ENCODE results near the gene C16orf89.
"Not testable (repeated sequence)": the region's sequence is repeated elsewhere in the genome, so short reads cannot be mapped to it uniquely, and the experiment has no call there.

The C16orf89 gene

GRCh38 chr16:5065813-5066212 is at the start of gene C16orf89:
Gene C16orf89 (minus strand): TSS chr16:5065956. CDS start chr16:5065908, 48 bp downstream.
- no peak for TF ChIP-seq CTCF (IDR thresholded peaks at IDR 0.05)
- no peaks in the 10 kb centered on the region for H3K9me3 ChIP-seq
- intact Hi-C loops (cut with DNase I; ENCODE audit: low total_unique reads), result no loop called here
- no peak within 1 kb of the TSS for H3K4me3 ChIP-seq
- H3K27ac ChIP-seq, result no peak within 1 kb of the TSS
- no peak for DNase-seq
- no peaks in the 10 kb centered on the region for H3K36me3 ChIP-seq
- H3K4me1 ChIP-seq, result no peaks in the 10 kb centered on the region
- peaks cover 0 to 3% of the 10 kb centered on the region in 2 donors for H3K27me3 ChIP-seq

- H3K4me1 ChIP-seq; H3K9me3 ChIP-seq; H3K27ac ChIP-seq; H3K4me3 ChIP-seq; DNase-seq; intact Hi-C loops (cut with DNase I; ENCODE audit: low total_unique reads); H3K36me3 ChIP-seq; H3K27me3 ChIP-seq: not testable (repeated sequence)
These were observed 45.2 kb upstream of the C16orf89 start for GRCh38 chr16:5110933-5111332.

- intact Hi-C loops (cut with DNase I; ENCODE audit: low total_unique reads), result no loop called here
These were observed 42.9 kb upstream of the C16orf89 start for GRCh38 chr16:5108505-5109158.

GRCh38 chr16:5105039-5105438 is 39.3 kb upstream of the C16orf89 start:
- H3K27ac ChIP-seq; H3K4me1 ChIP-seq; DNase-seq; intact Hi-C loops (cut with DNase I; ENCODE audit: low total_unique reads); H3K27me3 ChIP-seq; H3K4me3 ChIP-seq; H3K36me3 ChIP-seq; H3K9me3 ChIP-seq: not testable (repeated sequence)

More at GRCh38 chr16:5108505-5109158, 42.9 kb upstream of the C16orf89 start:
- Histone ChIP-seq H3K27ac (no peak overlapping the region), H3K27me3 (no peaks in the 10 kb centered on the region), H3K36me3 (no peaks in the 10 kb centered on the region), H3K4me3 (no peak overlapping the region), H3K9me3 (no peaks in the 10 kb centered on the region), H3K4me1 (no peaks in the 10 kb centered on the region)
- TF ChIP-seq CTCF (IDR thresholded peaks at IDR 0.05), result no peak
- no peak for DNase-seq

GRCh38 chr16:5103296-5104032 is 37.7 kb upstream of the C16orf89 start:
- H3K4me1 ChIP-seq; DNase-seq; H3K27me3 ChIP-seq; H3K9me3 ChIP-seq; intact Hi-C loops (cut with DNase I; ENCODE audit: low total_unique reads); H3K4me3 ChIP-seq; H3K36me3 ChIP-seq; H3K27ac ChIP-seq: not testable (repeated sequence)

GRCh38 chr16:5099174-5099573 is 33.4 kb upstream of the C16orf89 start:
- Histone ChIP-seq H3K4me3 (peak overlapping the region; percentile 93 to 96), H3K27ac (peak overlapping the region in 1 of 2 donors; percentile 89)
- H3K9me3 ChIP-seq; H3K36me3 ChIP-seq; intact Hi-C loops (cut with DNase I; ENCODE audit: low total_unique reads); H3K27me3 ChIP-seq; H3K4me1 ChIP-seq; DNase-seq: not testable (repeated sequence)

- Histone ChIP-seq H3K4me3 (peak overlapping the region; percentile 93 to 96), H3K27ac (peak overlapping the region; percentile 86 to 89)
- H3K36me3 ChIP-seq; H3K27me3 ChIP-seq; intact Hi-C loops (cut with DNase I; ENCODE audit: low total_unique reads); H3K9me3 ChIP-seq; H3K4me1 ChIP-seq: not testable (repeated sequence)
- peak; percentile 72 to 90 for DNase-seq
These were observed 32.7 kb upstream of the C16orf89 start for GRCh38 chr16:5098221-5099159.

GRCh38 chr16:5097470-5098220 is 31.9 kb upstream of the C16orf89 start, which contains the start of gene EEF2KMT:
Gene EEF2KMT (minus strand): TSS chr16:5097795. CDS start chr16:5097739, 56 bp downstream.
- H3K4me1 ChIP-seq; H3K9me3 ChIP-seq; intact Hi-C loops (cut with DNase I; ENCODE audit: low total_unique reads); H3K36me3 ChIP-seq; H3K27me3 ChIP-seq: not testable (repeated sequence)
- Histone ChIP-seq H3K4me3 (peak within 1 kb of the TSS; percentile 93 to 96), H3K27ac (peak within 1 kb of the TSS; percentile 86 to 89)
- peak; percentile 100 for DNase-seq

- intact Hi-C loops (cut with DNase I; ENCODE audit: low total_unique reads); H3K36me3 ChIP-seq; DNase-seq; H3K9me3 ChIP-seq; H3K4me1 ChIP-seq; H3K27me3 ChIP-seq: not testable (repeated sequence)
- Histone ChIP-seq H3K4me3 (peak overlapping the region; percentile 93 to 96), H3K27ac (peak overlapping the region; percentile 86 to 87)
These were observed 31.3 kb upstream of the C16orf89 start for GRCh38 chr16:5097061-5097469.

- H3K9me3 ChIP-seq; DNase-seq; H3K4me1 ChIP-seq; H3K36me3 ChIP-seq; intact Hi-C loops (cut with DNase I; ENCODE audit: low total_unique reads); H3K27me3 ChIP-seq: not testable (repeated sequence)
- Histone ChIP-seq H3K27ac (peak overlapping the region; percentile 86 to 87), H3K4me3 (peak overlapping the region; percentile 93 to 96)
These were observed 30.8 kb upstream of the C16orf89 start for GRCh38 chr16:5096437-5097060.
